ENCODE results near the gene NR3C2.

DNA sequence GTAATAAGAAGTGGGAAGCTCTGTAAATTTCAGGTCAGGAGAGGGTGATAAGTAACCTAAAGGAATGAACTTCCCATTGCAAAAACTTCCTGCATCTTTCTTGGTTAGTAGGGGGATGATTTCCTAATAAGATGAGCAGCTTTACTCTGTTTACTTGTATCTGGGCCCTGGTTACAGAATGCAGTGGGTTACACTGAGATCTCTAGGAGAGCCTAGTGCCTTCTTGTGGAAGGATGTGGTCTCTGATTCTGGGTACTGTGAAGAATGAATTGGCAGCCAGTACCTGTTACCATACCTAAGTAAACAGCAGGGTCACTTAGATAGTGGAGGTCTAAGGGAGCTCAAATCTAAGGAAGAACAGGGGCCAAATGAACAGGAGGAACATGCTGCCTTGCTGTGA, 389.8 kb downstream of the NR3C2 start:
- TF ChIP-seq, protein P1, sequence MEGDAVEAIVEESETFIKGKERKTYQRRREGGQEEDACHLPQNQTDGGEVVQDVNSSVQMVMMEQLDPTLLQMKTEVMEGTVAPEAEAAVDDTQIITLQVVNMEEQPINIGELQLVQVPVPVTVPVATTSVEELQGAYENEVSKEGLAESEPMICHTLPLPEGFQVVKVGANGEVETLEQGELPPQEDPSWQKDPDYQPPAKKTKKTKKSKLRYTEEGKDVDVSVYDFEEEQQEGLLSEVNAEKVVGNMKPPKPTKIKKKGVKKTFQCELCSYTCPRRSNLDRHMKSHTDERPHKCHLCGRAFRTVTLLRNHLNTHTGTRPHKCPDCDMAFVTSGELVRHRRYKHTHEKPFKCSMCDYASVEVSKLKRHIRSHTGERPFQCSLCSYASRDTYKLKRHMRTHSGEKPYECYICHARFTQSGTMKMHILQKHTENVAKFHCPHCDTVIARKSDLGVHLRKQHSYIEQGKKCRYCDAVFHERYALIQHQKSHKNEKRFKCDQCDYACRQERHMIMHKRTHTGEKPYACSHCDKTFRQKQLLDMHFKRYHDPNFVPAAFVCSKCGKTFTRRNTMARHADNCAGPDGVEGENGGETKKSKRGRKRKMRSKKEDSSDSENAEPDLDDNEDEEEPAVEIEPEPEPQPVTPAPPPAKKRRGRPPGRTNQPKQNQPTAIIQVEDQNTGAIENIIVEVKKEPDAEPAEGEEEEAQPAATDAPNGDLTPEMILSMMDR (IDR thresholded peaks at IDR 0.05; ENCODE audit: low read length), result no peak
- no peak for TF ChIP-seq EZH2 (optimal IDR thresholded peaks at IDR 0.05; ENCODE audit: low read depth, low read length)
